ELR (cell line): Measurements from ENCODE around the gene ADAM10.

ENCODE experiments used
- DNase-seq: peaks from one replicate; pipeline ENCODE4 v3.0.0-alpha.2; 2015; ENCODE audit warnings: low read depth

Gene ADAM10

GRCh38 chr15:58552505-58553364, 196.8 kb downstream of the ADAM10 start:
- no peak for DNase-seq

- DNase-seq: peak; percentile 78
Measured at GRCh38 chr15:58551764-58552504, 197.6 kb downstream of the ADAM10 start.

- no peak for DNase-seq
Measured at GRCh38 chr15:58551084-58551763, 198.3 kb downstream of the ADAM10 start.

GRCh38 chr15:58549785-58550074, 199.8 kb downstream of the ADAM10 start:
- no peak for DNase-seq

GRCh38 chr15:58549013-58549784, 200.3 kb downstream of the ADAM10 start:
- no peak for DNase-seq

GRCh38 chr15:58548308-58549012, 201.0 kb downstream of the ADAM10 start:
- DNase-seq: no peak

GRCh38 chr15:58547628-58548307, 201.7 kb downstream of the ADAM10 start:
- peak; percentile 38 for DNase-seq

GRCh38 chr15:58546635-58547627, 202.6 kb downstream of the ADAM10 start:
- peak; percentile 95 for DNase-seq

- DNase-seq: no peak
Measured at GRCh38 chr15:58546066-58546591, 203.4 kb downstream of the ADAM10 start.

GRCh38 chr15:58545307-58546065, 204.0 kb downstream of the ADAM10 start:
- DNase-seq: peak; percentile 38

- no peak for DNase-seq
Measured at GRCh38 chr15:58544756-58545155, 204.8 kb downstream of the ADAM10 start.

- DNase-seq: no peak
Measured at GRCh38 chr15:58543664-58544335, 205.7 kb downstream of the ADAM10 start.

- DNase-seq: no peak
Measured at GRCh38 chr15:58541410-58542087, 208.0 kb downstream of the ADAM10 start.

- DNase-seq: no peak
Measured at GRCh38 chr15:58539548-58539947, 210.0 kb downstream of the ADAM10 start.

GRCh38 chr15:58538901-58539300, 210.6 kb downstream of the ADAM10 start:
- no peak for DNase-seq
